Activated naive CD4-positive, alpha-beta T cell treated with anti-CD3 and anti-CD28 coated beads, Interleukin-2, amount 50 U/mL, for 24 hours (primary cell): ENCODE measurements around the gene NPPB.

ENCODE experiments used
- H3K27ac Mint-ChIP-seq: one replicate; pipeline ENCODE4 v1.8.0; 2021; ENCODE audit warnings: mild to moderate bottlenecking, mixed read lengths
- H3K27me3 Mint-ChIP-seq: one replicate; pipeline ENCODE4 v1.8.0; 2021; ENCODE audit warnings: mixed read lengths
- H3K36me3 Mint-ChIP-seq: one replicate; pipeline ENCODE4 v1.8.0; 2021; ENCODE audit warnings: mixed read lengths
- H3K4me1 Mint-ChIP-seq: one replicate; pipeline ENCODE4 v1.8.0; 2021; ENCODE audit warnings: mixed read lengths
- H3K4me3 Mint-ChIP-seq: one replicate; pipeline ENCODE4 v1.8.0; 2021; ENCODE audit warnings: mild to moderate bottlenecking, mixed read lengths
- H3K9me3 Mint-ChIP-seq: one replicate; pipeline ENCODE4 v1.8.0; 2021; ENCODE audit warnings: mixed read lengths

NPPB gene

DNA sequence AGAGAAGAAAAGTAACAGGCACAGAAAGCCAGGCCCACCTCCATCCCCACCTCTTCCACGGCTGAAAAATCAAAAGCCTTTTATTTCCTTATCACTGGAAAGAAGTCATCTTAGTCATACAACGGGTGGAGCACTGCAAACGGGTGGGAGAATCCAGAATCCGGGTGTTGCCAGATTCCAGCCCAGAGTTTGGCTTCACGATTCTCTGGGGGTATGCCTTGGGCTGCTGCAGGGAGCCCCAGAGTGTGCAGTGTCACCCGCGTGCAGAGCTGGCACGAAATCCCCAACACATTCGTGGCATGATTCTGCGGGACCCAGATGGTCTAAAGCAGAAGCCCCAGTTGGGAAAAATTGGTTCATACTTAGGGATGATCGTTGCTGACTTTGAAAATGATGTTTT lies 8.6 kb downstream of the NPPB start:
- Mint-ChIP-seq H3K27me3 (peaks cover 11% of the 10 kb centered on the region), H3K9me3 (no peaks in the 10 kb centered on the region), H3K4me1 (no peaks in the 10 kb centered on the region), H3K4me3 (no peak overlapping the region), H3K36me3 (peaks cover 6% of the 10 kb centered on the region), H3K27ac (no peak overlapping the region)

- Mint-ChIP-seq H3K4me3 (no peak overlapping the region), H3K9me3 (no peaks in the 10 kb centered on the region), H3K27me3 (peaks cover 6% of the 10 kb centered on the region), H3K27ac (peak overlapping the region; percentile 31), H3K36me3 (peaks cover 15% of the 10 kb centered on the region), H3K4me1 (no peaks in the 10 kb centered on the region)
Observed at GRCh38 chr1:11848373-11848700, 10.4 kb downstream of the NPPB start.

DNA sequence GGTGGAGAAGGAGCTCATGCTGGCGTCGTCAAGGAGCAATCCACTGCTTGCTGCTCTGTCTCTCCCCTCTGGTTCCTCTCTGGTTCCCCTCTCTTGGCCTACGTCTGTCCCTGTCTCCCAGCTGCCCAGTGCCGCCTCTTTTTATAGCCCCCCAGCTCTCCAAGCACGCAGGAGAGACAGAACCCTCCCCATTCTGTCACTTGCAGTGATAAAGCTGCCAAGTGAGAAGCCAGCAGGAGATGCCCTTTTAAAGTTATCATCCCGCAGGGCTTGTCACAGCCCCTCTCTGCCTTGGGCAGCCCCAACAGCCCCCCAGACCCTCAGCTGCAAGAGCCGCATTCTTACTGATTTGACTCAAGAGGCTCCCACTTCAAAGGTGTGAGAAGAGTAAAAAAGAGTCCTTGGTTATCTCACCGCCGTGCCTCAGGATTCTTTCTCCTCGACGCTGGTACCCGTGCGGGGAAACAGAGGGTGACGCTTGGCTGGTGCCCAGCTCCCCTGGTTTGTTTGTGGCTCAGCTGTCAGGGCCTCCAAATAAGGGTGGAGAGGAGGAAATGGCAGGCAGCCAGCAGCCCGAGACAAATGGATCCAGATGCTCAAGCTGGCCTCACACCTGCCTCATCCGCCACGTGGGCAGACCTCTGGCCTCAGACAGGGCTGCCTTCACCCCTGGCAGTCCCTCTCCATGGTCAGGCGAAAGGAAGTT lies 10.9 kb downstream of the NPPB start, which contains the start of gene NPPA:
Gene NPPA (minus strand): TSS at position 117 of the 706 bp plus-strand sequence. CDS start 99 bp downstream, at position 18.
- Mint-ChIP-seq H3K27me3 (peaks cover 3% of the 10 kb centered on the region), H3K4me1 (no peaks in the 10 kb centered on the region), H3K9me3 (no peaks in the 10 kb centered on the region), H3K27ac (peak within 1 kb of the TSS; percentile 51), H3K4me3 (no peak within 1 kb of the TSS), H3K36me3 (peaks cover 15% of the 10 kb centered on the region)

DNA sequence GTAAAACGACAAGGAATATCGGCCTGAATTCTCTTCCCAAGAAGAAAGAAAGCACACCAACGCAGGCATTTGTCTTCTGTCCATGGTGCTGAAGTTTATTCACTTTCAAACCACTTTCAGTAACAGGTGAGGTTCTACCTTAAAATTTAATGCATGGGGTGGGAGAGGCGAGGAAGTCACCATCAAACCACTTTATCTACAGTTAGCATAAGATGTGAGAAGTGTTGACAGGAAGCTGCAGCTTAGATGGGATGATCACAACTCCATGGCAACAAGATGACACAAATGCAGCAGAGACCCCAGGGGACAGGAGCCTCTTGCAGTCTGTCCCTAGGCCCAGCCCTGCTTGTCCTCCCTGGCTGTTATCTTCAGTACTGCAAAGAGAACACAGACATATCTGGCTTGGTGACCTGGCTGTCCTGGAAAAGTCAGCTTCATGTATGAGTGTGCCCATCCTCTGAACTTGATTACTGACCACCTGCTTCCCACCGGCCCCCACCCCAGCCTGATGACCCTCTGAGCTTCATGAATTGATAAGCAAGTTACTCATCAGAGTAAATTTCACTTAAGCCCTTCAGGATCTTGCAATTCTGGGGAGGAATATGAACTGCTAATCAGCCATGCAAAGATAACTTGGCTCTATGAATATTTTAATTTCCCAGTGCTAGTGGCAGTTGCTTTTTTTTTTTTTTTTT lies 13.0 kb downstream of the NPPB start:
- Mint-ChIP-seq H3K4me3 (no peak overlapping the region), H3K9me3 (no peaks in the 10 kb centered on the region), H3K27me3 (no peaks in the 10 kb centered on the region), H3K36me3 (peaks cover 16% of the 10 kb centered on the region), H3K27ac (no peak overlapping the region), H3K4me1 (no peaks in the 10 kb centered on the region)

DNA sequence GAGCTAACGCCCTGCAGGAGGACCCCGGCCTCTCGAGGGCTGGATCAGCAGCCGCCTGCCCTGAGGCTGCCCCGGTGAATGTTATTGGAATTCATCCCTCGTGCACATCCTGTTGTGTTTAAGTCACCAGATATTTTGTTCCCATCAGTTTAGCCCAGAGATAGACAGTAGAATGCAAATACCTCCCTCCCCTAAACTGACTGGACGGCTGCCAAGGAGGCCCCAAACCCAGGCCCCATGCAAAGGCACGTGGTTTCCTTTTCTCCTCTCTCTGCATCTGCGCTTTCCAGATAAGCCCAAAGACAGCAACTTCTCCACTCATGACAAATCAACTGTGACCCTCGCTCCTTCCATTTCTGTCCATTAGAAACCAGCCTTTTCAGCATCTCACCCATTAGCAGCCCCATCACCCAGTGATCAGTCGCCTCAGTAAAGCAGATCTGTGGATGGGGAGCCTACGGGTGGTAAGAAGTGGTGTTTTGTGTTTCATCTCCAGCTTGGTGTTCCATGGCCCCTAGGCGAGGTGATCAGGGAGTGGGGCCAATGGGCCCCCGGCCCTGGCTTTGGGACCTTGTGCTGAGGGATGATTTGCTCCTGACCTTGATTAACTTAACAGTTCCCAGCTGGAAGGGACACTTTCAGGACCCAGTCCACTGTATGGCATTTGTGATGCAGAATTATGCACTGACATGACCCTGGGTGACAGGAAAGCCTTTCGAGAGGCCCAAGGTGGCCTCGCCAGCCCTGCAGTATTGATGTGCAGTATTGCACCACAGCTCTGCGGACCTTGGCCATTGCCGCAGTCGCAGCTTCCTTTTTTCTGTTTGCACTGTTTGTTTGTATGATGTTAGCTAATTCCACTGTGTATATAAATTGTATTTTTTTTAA lies 16.3 kb downstream of the NPPB start:
- no peaks in the 10 kb centered on the region for H3K9me3 Mint-ChIP-seq
- H3K4me1 Mint-ChIP-seq, result peaks cover 6% of the 10 kb centered on the region
- H3K27ac Mint-ChIP-seq, result no peak overlapping the region
- peaks cover 21% of the 10 kb centered on the region for H3K36me3 Mint-ChIP-seq
- no peaks in the 10 kb centered on the region for H3K27me3 Mint-ChIP-seq
- no peak overlapping the region for H3K4me3 Mint-ChIP-seq

DNA sequence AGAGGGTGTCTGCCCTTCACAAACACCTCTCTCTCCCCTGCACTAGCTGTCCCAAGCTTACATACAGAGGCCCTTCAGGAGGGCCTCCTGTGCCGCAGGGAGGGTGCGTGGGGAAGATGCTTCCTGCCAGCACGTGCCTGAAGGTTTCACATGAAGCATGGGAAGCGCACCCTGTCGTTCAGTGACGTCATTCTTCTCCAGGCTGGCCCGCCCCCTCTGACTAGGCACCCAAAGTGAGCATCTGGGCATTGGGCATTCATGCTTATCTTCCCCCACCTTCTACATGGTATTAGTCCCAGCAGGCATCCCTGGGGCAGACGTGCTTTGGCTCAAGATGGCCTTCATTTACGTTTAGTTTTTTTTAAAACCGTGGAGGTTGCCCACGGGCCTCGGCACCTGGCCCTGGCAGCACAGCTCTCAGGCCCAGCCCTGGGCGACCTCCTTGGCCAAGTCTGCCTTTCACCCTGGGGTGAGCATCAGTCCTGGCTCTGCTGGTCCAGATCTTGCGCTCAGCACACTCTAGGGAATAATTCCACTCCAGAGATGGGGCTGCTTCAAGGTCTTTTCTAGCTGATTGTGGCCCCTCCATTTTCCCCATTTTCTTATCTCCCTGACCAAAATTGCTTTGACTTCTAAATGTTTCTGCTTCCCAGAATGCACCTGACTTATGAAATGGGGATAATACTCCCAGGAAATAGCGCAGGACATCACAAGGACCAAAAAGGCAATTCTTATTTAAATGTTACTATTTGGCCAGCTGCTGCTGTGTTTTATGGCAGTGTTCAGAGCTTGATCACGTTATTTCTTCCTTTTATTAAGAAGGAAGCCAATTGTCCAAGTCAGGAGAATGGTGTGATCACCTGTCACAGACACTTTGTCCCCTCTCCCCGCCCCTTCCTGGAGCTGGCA lies 17.2 kb downstream of the NPPB start:
- Mint-ChIP-seq H3K27ac (no peak overlapping the region), H3K9me3 (no peaks in the 10 kb centered on the region), H3K36me3 (peaks cover 21% of the 10 kb centered on the region), H3K4me1 (peaks cover 6% of the 10 kb centered on the region), H3K27me3 (no peaks in the 10 kb centered on the region), H3K4me3 (no peak overlapping the region)

DNA sequence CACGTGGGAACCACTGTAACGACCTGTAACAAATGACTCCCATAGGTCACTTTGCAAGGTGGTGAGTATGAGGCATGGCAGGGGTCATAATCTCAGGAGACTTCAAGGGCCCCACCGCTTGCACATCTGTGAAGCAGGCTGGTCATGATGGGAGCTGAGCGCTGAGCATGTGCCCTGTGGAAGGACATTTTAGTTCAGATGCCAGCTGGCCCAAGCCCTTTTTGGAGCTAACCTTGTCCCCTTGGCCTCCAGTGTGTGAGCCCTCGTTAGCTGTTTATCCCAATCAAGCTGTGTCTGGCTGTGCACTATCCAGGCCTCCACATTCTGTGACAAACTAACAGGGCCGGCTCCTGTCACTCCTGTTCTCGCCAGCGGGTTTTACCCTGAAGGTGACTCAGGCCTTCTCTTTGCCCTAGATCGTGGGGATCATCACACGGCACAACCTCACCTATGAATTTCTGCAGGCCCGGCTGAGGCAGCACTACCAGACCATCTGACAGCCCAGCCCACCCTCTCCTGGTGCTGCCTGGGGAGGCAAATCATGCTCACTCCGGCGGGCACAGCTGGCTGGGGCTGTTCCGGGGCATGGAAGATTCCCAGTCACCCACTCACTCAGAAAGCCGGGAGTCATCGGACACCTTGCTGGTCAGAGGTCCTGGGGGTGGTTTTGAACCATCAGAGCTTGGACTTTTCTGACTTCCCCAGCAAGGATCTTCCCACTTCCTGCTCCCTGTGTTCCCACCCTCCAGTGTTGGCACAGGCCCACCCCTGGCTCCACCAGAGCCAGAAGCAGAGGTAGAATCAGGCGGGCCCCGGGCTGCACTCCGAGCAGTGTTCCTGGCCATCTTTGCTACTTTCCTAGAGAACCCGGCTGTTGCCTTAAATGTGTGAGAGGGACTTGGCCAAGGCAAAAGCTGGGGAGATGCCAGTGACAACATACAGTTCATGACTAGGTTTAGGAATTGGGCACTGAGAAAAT lies 18.7 kb downstream of the NPPB start:
- H3K36me3 Mint-ChIP-seq, result peaks cover 14% of the 10 kb centered on the region
- no peak overlapping the region for H3K27ac Mint-ChIP-seq
- no peaks in the 10 kb centered on the region for H3K9me3 Mint-ChIP-seq
- H3K4me1 Mint-ChIP-seq, result peaks cover 6% of the 10 kb centered on the region
- no peaks in the 10 kb centered on the region for H3K27me3 Mint-ChIP-seq
- no peak overlapping the region for H3K4me3 Mint-ChIP-seq

- Mint-ChIP-seq H3K27me3 (no peaks in the 10 kb centered on the region), H3K36me3 (peaks cover 9% of the 10 kb centered on the region), H3K27ac (no peak overlapping the region), H3K9me3 (no peaks in the 10 kb centered on the region), H3K4me3 (no peak overlapping the region), H3K4me1 (peaks cover 6% of the 10 kb centered on the region)
Observed at GRCh38 chr1:11838349-11839272, 20.1 kb downstream of the NPPB start.

DNA sequence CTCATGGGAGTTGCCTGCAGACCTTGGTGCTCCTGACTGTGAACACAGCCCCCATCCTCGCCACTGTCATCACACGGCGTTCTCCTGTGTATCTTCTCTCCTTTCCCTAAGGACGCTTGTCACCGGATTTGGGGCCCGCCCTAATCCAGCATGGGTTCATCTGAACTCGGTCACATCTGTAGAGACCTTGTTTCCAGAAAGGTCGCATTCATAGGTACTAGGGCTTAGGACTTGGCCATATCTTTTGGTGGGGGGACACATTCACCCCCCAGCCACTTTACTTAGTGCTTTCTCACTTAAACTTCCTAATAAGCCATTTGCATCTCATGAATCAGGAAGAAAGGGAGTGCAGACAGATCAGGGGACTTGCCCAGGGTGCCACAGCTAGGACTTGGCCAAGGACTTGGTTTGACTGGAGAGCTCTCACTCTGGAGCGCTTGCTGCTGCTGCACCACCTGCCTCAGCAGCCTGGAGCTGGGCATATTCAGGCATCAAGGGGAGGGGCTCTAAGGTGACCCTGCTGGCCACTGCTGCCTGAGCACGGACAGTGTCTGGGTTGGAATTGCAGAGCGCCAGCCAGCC lies 20.9 kb downstream of the NPPB start:
- peaks cover 6% of the 10 kb centered on the region for H3K4me1 Mint-ChIP-seq
- H3K27me3 Mint-ChIP-seq, result no peaks in the 10 kb centered on the region
- H3K36me3 Mint-ChIP-seq, result peaks cover 6% of the 10 kb centered on the region
- H3K27ac Mint-ChIP-seq, result no peak overlapping the region
- H3K9me3 Mint-ChIP-seq, result no peaks in the 10 kb centered on the region
- no peak overlapping the region for H3K4me3 Mint-ChIP-seq

DNA sequence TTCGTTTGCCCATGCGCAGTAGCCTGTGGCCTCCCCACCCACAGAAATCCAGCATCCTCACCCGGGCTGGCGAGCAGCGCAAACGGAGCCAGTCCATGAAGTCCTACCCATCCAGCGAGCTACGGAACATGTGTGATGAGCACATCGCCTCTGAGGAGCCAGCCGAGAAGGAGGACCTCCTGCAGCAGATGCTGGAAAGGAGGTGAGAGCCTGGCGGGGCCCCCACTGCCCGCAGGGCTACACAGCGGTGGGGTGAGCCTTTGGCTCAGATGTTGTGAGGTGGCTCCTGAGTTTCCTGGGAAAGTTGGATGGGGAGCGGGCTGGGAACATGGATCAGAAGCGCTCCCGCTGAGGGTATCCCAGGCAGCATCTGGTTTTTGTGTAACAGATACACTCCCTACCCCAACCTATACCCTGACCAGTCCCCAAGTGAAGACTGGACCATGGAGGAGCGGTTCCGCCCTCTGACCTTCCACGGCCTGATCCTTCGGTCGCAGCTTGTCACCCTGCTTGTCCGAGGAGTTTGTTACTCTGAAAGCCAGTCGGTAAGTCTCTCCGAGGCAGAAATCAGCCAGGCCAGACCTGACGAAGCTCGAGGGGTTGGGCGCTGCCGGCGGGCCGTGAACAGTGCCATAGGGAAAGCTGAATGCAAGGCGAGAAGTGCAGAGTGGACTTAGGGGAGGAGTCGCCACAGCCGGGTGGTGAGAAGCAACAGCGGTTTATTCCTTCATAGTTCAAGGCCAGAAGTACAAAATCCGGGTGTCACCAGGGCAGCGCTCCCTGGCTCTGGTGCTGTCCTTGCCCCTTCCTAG lies 21.6 kb downstream of the NPPB start:
- Mint-ChIP-seq H3K9me3 (no peaks in the 10 kb centered on the region), H3K27ac (no peak overlapping the region), H3K4me3 (no peak overlapping the region), H3K36me3 (peaks cover 6% of the 10 kb centered on the region), H3K27me3 (no peaks in the 10 kb centered on the region), H3K4me1 (peaks cover 6% of the 10 kb centered on the region)

DNA sequence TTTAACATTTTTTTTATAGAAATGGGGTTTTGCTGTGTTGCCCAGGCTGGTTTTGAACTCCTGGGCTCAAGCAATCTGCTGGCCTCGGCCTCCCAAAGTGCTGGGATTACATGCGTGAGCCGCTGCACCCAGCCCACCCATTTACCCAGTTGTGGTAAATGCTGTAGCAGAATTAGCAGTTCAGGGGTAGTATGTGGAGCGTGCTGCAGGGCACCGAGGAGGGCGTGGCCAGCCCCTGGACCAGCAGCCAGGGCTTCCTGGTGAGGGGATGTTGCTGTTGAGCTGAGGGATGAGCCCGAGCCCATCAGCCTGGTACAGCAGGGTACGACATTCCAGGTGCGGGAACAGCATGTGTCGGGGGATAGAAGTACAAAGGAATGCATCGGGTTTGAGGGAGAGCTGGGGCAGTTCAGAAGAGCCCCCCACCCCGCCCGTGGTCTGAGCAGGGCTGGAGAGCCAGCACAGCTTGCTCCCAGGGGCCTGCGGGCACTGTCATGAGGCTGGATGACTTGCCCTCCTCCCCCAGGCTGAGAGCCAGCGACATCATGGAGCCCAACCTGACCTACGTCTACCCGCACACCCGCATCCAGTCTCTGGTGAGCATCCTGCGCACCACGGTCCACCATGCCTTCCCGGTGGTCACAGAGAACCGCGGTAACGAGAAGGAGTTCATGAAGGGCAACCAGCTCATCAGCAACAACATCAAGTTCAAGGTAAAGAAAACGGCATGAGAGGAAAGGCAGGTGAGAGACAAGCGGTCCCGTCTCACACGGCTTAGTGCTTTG lies 23.1 kb downstream of the NPPB start:
- Mint-ChIP-seq H3K4me3 (no peak overlapping the region), H3K9me3 (no peaks in the 10 kb centered on the region), H3K27ac (no peak overlapping the region), H3K27me3 (no peaks in the 10 kb centered on the region), H3K36me3 (peaks cover 4% of the 10 kb centered on the region), H3K4me1 (peaks cover 6% of the 10 kb centered on the region)

GRCh38 chr1:11833900-11834299 lies 24.8 kb downstream of the NPPB start:
- Mint-ChIP-seq H3K27ac (no peak overlapping the region), H3K9me3 (no peaks in the 10 kb centered on the region), H3K4me3 (no peak overlapping the region), H3K36me3 (peaks cover 4% of the 10 kb centered on the region), H3K27me3 (no peaks in the 10 kb centered on the region), H3K4me1 (peaks cover 5% of the 10 kb centered on the region)
